Thymus (tissue), 11 donors: ENCODE measurements around the gene SLC12A6. TPM values are rescaled to one million over a fixed set of nuclear protein-coding genes. Genes with fewer than 3 reads are reported as not detected.
A peak's percentile ranks its signal among the peaks of the same experiment; 100 is the strongest.

Source experiments
- DNase-seq, 9 donors: peaks; one replicate each; pipeline ENCODE4 v3.0.0-alpha.2; 2013; ENCODE audit warnings: low spot score in 9 of 9, low read depth in 6 of 9, missing footprints in 1 of 9
- H3K27ac ChIP-seq, 2 donors: one replicate each; pipeline ENCODE4 v1.5.1; 2013; ENCODE audit warnings: control low read depth in 1 of 2, low read depth in 1 of 2, low read length in 1 of 2, mild to moderate bottlenecking in 1 of 2, moderate library complexity in 1 of 2
- H3K27me3 ChIP-seq, 2 donors: one replicate each; pipeline ENCODE4 v1.5.1; 2013; ENCODE audit warnings: low read length in 1 of 2; ENCODE audit not compliant: control insufficient read depth in 2 of 2, insufficient read depth in 1 of 2
- H3K36me3 ChIP-seq, 2 donors: one replicate each; pipeline ENCODE4 v1.5.1; 2013; ENCODE audit warnings: low read length in 1 of 2, mild to moderate bottlenecking in 1 of 2, moderate library complexity in 1 of 2; ENCODE audit not compliant: control insufficient read depth in 2 of 2, insufficient read depth in 2 of 2
- H3K4me1 ChIP-seq, 2 donors: one replicate each; pipeline ENCODE4 v1.5.1; 2013; ENCODE audit warnings: low read length in 2 of 2; ENCODE audit not compliant: control insufficient read depth in 2 of 2, insufficient read depth in 2 of 2
- H3K4me3 ChIP-seq, 2 donors: one replicate each; pipeline ENCODE4 v1.5.1; 2013; ENCODE audit warnings: low read length in 2 of 2, control low read depth in 1 of 2, mild to moderate bottlenecking in 1 of 2
- H3K9me3 ChIP-seq, 2 donors: one replicate each; pipeline ENCODE4 v1.5.1; 2013; ENCODE audit warnings: low read length in 1 of 2, mild to moderate bottlenecking in 1 of 2; ENCODE audit not compliant: control insufficient read depth in 2 of 2, insufficient read depth in 1 of 2
- WGBS: extraction: QIAGEN DNeasy Blood & Tissue Kit; methylation state at CpG from one replicate; pipeline ENCODE4 v1.1.7; 2013; 5-methylcytosine and 5-hydroxymethylcytosine counted together
- polyA plus RNA-seq: library from polyadenylated mRNA; stranded (reverse); fragments of 200-250 nt; gene quantifications from one replicate; pipeline ENCODE4 v1.2.3, GENCODE V29; 2013
- total RNA-seq: library from RNA; stranded (reverse); fragments of 120-200 nt; gene quantifications from one replicate; pipeline ENCODE4 v1.2.4, GENCODE V29; 2013
- donor health status: healthy.

SLC12A6 gene
- total and polyA plus RNA-seq, 2 donors = 9.7 to 13.5 TPM

- Histone ChIP-seq H3K4me3 (peak overlapping the region; percentile 73 to 89), H3K9me3 (no peaks in the 10 kb centered on the region), H3K4me1 (peaks cover 4 to 31% of the 10 kb centered on the region in 2 donors), H3K36me3 (peaks cover 3 to 12% of the 10 kb centered on the region in 2 donors), H3K27me3 (no peaks in the 10 kb centered on the region), H3K27ac (peak overlapping the region; percentile 95 to 97)
- WGBS = 76% methylated on average over 16 of the region's 16 CpGs
- no peak for DNase-seq
These were observed 1.2 kb downstream of the SLC12A6 start for GRCh38 chr15:34336231-34336990.

DNA sequence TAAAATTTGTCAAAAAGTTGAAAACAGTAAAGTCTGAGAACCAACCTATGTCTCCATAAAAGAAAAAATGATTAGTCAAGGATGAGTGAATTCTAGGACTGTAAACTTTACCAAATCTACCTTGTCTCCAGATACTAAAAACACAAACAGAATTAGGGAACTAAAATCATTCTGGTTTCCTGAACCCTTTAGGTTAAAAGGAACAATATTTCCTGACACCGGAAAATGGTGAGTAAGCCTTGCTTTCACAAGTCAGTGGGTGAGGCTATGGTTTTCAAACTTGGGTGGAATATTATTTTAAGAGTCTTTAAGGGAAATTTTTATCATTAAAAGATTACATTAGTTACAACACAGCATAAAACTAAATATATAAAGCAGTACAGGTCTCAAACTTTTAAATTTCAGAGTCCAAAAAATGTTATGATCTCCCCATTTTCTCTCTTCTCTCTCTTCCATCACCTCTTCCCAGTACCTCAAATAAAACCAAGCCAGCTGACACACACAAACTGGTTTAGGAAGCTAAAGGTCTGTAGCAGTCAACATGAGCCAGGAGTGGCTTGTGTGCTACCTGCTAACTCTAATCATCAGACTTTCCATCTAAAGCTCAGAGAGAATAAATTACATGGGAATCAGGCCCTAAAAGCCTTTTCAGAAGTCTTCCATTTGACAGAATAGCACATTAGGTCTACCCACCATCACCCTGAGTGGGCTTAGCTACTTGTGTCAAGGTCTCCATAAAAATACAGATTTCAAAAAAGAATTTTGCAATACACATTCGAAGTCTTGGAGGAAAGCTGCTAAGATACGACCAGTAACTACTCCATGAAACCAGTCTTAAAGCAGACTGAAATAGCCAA, 2.2 kb downstream of the SLC12A6 start:
- H3K27ac ChIP-seq = peak overlapping the region; percentile 10 to 95
- no peaks in the 10 kb centered on the region for H3K9me3 ChIP-seq
- H3K36me3 ChIP-seq = peaks cover 3 to 7% of the 10 kb centered on the region in 2 donors
- peak overlapping the region; percentile 32 to 89 for H3K4me3 ChIP-seq
- peak in 3 of 9 donors; percentile 13 to 61 (median 38) for DNase-seq
- H3K27me3 ChIP-seq = no peaks in the 10 kb centered on the region
- H3K4me1 ChIP-seq = peaks cover 4 to 31% of the 10 kb centered on the region in 2 donors
- 21% methylated on average over 3 of the region's 3 CpGs for WGBS

DNA sequence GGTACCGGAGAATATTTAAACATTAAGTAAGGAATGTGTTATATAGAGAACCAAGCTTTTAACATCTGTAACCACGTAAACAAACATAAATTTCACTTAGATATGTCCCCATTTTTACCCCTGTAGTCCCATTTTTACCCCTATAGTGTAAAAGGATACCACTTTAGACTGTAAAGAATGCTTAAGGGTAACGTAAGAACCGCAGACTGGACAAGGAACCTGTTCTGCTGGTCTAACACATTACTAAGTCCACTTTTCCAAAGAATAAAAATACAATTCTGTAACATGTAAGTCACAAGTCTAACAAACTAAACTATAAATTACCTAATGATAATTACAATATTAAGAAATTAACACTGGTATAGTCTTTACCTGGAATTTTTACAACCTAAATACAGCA, 2.9 kb downstream of the SLC12A6 start:
- peak overlapping the region in 1 of 2 donors; percentile 95 for H3K27ac ChIP-seq
- peaks cover 4 to 31% of the 10 kb centered on the region in 2 donors for H3K4me1 ChIP-seq
- DNase-seq = no peak
- H3K27me3 ChIP-seq = no peaks in the 10 kb centered on the region
- peak overlapping the region; percentile 25 to 89 for H3K4me3 ChIP-seq
- H3K36me3 ChIP-seq = peaks cover 0 to 3% of the 10 kb centered on the region in 2 donors
- 17% methylated on average over 4 of the region's 4 CpGs for WGBS
- H3K9me3 ChIP-seq = no peaks in the 10 kb centered on the region

DNA sequence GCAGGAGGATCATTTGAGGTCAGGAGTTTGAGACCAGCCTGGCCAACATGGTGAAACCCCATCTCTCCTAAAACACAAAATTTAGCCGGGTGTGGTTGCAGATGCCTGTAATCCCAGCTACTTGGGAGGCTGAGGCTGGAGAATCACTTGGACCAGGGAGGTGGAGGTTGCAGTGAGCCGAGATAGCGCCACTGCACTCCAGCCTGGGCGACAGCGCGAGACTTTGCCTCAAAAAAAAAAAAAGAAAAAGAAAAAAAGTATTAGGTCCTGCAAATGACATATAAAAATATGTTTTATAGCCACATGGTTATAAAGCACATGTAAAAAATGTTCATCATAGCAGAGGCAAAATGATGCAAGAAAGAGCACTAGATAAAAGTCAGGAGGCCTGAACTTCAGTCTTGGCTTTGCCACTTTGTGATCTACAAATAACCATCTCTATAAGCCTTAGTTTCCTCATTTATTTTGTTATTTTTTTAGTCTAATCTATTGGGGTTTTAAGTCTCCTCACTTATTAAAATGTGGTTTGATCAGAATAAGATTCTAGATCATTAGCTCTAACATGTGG, 4.9 kb downstream of the SLC12A6 start:
- Histone ChIP-seq H3K4me3 (no peak overlapping the region), H3K36me3 (no peaks in the 10 kb centered on the region), H3K27ac (no peak overlapping the region), H3K9me3 (no peaks in the 10 kb centered on the region), H3K4me1 (peaks cover 4 to 25% of the 10 kb centered on the region in 2 donors), H3K27me3 (no peaks in the 10 kb centered on the region)
- 99% methylated on average over 6 of the region's 6 CpGs for WGBS
- no peak for DNase-seq

GRCh38 chr15:34331809-34332208, 5.8 kb downstream of the SLC12A6 start:
- H3K27ac ChIP-seq = peak overlapping the region in 1 of 2 donors; percentile 69
- no peak overlapping the region for H3K4me3 ChIP-seq
- peak in 3 of 9 donors; percentile 26 to 66 (median 29) for DNase-seq
- peaks cover 4 to 21% of the 10 kb centered on the region in 2 donors for H3K4me1 ChIP-seq
- no peaks in the 10 kb centered on the region for H3K27me3 ChIP-seq
- 5% methylated on average over 2 of the region's 2 CpGs for WGBS
- no peaks in the 10 kb centered on the region for H3K36me3 ChIP-seq
- no peaks in the 10 kb centered on the region for H3K9me3 ChIP-seq

- no peaks in the 10 kb centered on the region for H3K36me3 ChIP-seq
- no peak for DNase-seq
- no peaks in the 10 kb centered on the region for H3K9me3 ChIP-seq
- no peak overlapping the region for H3K27ac ChIP-seq
- WGBS = 96% methylated on average over 5 of the region's 5 CpGs
- peaks cover 4 to 10% of the 10 kb centered on the region in 2 donors for H3K4me1 ChIP-seq
- H3K4me3 ChIP-seq = no peak overlapping the region
- no peaks in the 10 kb centered on the region for H3K27me3 ChIP-seq
These were observed 7.3 kb downstream of the SLC12A6 start for GRCh38 chr15:34330279-34330678.

- no peak overlapping the region for H3K27ac ChIP-seq
- H3K36me3 ChIP-seq = no peaks in the 10 kb centered on the region
- H3K4me3 ChIP-seq = no peak overlapping the region
- H3K27me3 ChIP-seq = no peaks in the 10 kb centered on the region
- no peaks in the 10 kb centered on the region for H3K9me3 ChIP-seq
- DNase-seq = no peak
- 83% methylated on average over 2 of the region's 2 CpGs for WGBS
- H3K4me1 ChIP-seq = peaks cover 1 to 10% of the 10 kb centered on the region in 2 donors
These were observed 8.6 kb downstream of the SLC12A6 start for GRCh38 chr15:34329006-34329405.

- peak overlapping the region in 1 of 2 donors; percentile 36 for H3K27ac ChIP-seq
- WGBS = 33% methylated on average over 4 of the region's 4 CpGs
- H3K4me3 ChIP-seq = no peak overlapping the region
These were observed 9.7 kb downstream of the SLC12A6 start for GRCh38 chr15:34327906-34328305.

DNA sequence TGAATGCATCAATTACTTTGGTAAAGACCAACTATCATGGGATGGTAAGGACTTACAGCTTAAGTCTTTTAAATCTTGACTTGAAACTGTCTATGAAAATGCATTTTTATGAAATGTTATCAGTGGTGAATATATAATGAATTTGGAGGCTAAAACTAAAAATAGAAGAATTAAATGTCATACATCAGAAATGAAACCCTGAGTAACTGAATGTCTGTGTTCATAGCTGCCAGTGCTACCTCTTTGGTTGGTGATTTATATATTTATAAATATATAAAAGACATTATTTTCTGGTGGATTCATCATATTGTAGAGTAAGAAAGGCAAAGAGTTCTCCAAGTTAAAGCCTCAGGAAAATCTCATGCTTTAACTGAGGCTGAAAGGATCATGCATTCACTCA, 12.2 kb downstream of the SLC12A6 start:
- no peaks in the 10 kb centered on the region for H3K9me3 ChIP-seq
- H3K36me3 ChIP-seq = no peaks in the 10 kb centered on the region
- no peaks in the 10 kb centered on the region for H3K4me1 ChIP-seq
- H3K27me3 ChIP-seq = no peaks in the 10 kb centered on the region
- H3K27ac ChIP-seq = no peak overlapping the region
- H3K4me3 ChIP-seq = no peak overlapping the region
- DNase-seq = no peak

More at GRCh38 chr15:34327906-34328305, 9.7 kb downstream of the SLC12A6 start:
- Histone ChIP-seq H3K36me3 (no peaks in the 10 kb centered on the region), H3K27me3 (no peaks in the 10 kb centered on the region), H3K9me3 (no peaks in the 10 kb centered on the region), H3K4me1 (peaks cover 0 to 3% of the 10 kb centered on the region in 2 donors)
- DNase-seq = peak in 1 of 9 donors; percentile 23
